Duodenal mucosa (tissue), 2 donors: Measurements from ENCODE around the gene CFAP43.
"Not testable (repeated sequence)": the region's sequence is repeated elsewhere in the genome, so short reads cannot be mapped to it uniquely, and the experiment has no call there.

ENCODE experiments used
- H3K27ac ChIP-seq: one replicate; pipeline ENCODE4 v1.7.0; 2013; ENCODE audit warnings: low read depth, low read length
- H3K27me3 ChIP-seq, 2 donors: one replicate each; pipeline ENCODE4 v1.7.0; 2013; ENCODE audit warnings: low read length in 2 of 2, control low read depth in 1 of 2; ENCODE audit not compliant: insufficient read depth in 2 of 2, control insufficient read depth in 1 of 2
- H3K36me3 ChIP-seq, 2 donors: one replicate each; pipeline ENCODE4 v1.7.0; 2013; ENCODE audit warnings: low read length in 2 of 2, control low read depth in 1 of 2; ENCODE audit not compliant: insufficient read depth in 2 of 2, control insufficient read depth in 1 of 2
- H3K4me1 ChIP-seq, 2 donors: one replicate each; pipeline ENCODE4 v1.7.0; 2013; ENCODE audit warnings: low read length in 2 of 2, control low read depth in 1 of 2; ENCODE audit not compliant: insufficient read depth in 2 of 2, control insufficient read depth in 1 of 2
- H3K4me3 ChIP-seq, 2 donors: one replicate each; pipeline ENCODE4 v1.7.0; 2013; ENCODE audit warnings: low read length in 2 of 2, low read depth in 1 of 2
- H3K9ac ChIP-seq, 2 donors: one replicate each; pipeline ENCODE4 v1.7.0; 2013; ENCODE audit warnings: low read length in 2 of 2, low read depth in 1 of 2
- H3K9me3 ChIP-seq, 2 donors: one replicate each; pipeline ENCODE4 v1.7.0; 2013; ENCODE audit warnings: low read length in 2 of 2, control low read depth in 1 of 2; ENCODE audit not compliant: control insufficient read depth in 1 of 2

The CFAP43 gene

GRCh38 chr10:104201636-104202035 lies 30.5 kb downstream of the CFAP43 start:
- H3K36me3 ChIP-seq = no peaks in the 10 kb centered on the region
- no peak overlapping the region for H3K4me3 ChIP-seq
- H3K4me1 ChIP-seq = no peaks in the 10 kb centered on the region
- H3K9ac ChIP-seq = no peak overlapping the region
- H3K27me3 ChIP-seq = no peaks in the 10 kb centered on the region
- H3K27ac ChIP-seq = no peak overlapping the region
- no peaks in the 10 kb centered on the region for H3K9me3 ChIP-seq

- H3K4me1 ChIP-seq = no peaks in the 10 kb centered on the region
These were observed 32.6 kb downstream of the CFAP43 start for GRCh38 chr10:104199567-104199966.

GRCh38 chr10:104197364-104197763 lies 34.8 kb downstream of the CFAP43 start:
- H3K27ac ChIP-seq = no peak overlapping the region
- H3K4me1 ChIP-seq = no peaks in the 10 kb centered on the region
- H3K36me3 ChIP-seq = no peaks in the 10 kb centered on the region
- no peaks in the 10 kb centered on the region for H3K27me3 ChIP-seq
- H3K4me3 ChIP-seq = no peak overlapping the region
- H3K9me3 ChIP-seq = no peaks in the 10 kb centered on the region
- H3K9ac ChIP-seq = no peak overlapping the region

More at GRCh38 chr10:104199567-104199966, 32.6 kb downstream of the CFAP43 start:
- no peaks in the 10 kb centered on the region for H3K9me3 ChIP-seq
- H3K27me3 ChIP-seq = no peaks in the 10 kb centered on the region
- no peak overlapping the region for H3K27ac ChIP-seq
- no peaks in the 10 kb centered on the region for H3K36me3 ChIP-seq
- no peak overlapping the region for H3K9ac ChIP-seq
- H3K4me3 ChIP-seq = no peak overlapping the region

- Histone ChIP-seq H3K9ac (no peak overlapping the region), H3K36me3 (no peaks in the 10 kb centered on the region), H3K27me3 (no peaks in the 10 kb centered on the region), H3K27ac (no peak overlapping the region), H3K4me1 (no peaks in the 10 kb centered on the region), H3K9me3 (no peaks in the 10 kb centered on the region), H3K4me3 (no peak overlapping the region)
These were observed 36.5 kb downstream of the CFAP43 start for GRCh38 chr10:104195706-104196105.

- H3K4me3 ChIP-seq = no peak overlapping the region
These were observed 38.4 kb downstream of the CFAP43 start for GRCh38 chr10:104193787-104194186.

GRCh38 chr10:104190695-104191094 lies 41.5 kb downstream of the CFAP43 start:
- no peak overlapping the region for H3K27ac ChIP-seq
- H3K9ac ChIP-seq = no peak overlapping the region
- H3K36me3 ChIP-seq = no peaks in the 10 kb centered on the region
- H3K9me3 ChIP-seq = no peaks in the 10 kb centered on the region
- H3K4me1 ChIP-seq = no peaks in the 10 kb centered on the region
- H3K4me3 ChIP-seq = no peak overlapping the region
- H3K27me3 ChIP-seq = no peaks in the 10 kb centered on the region

More at GRCh38 chr10:104193787-104194186, 38.4 kb downstream of the CFAP43 start:
- H3K9ac ChIP-seq = no peak overlapping the region
- no peaks in the 10 kb centered on the region for H3K4me1 ChIP-seq
- no peaks in the 10 kb centered on the region for H3K9me3 ChIP-seq
- no peaks in the 10 kb centered on the region for H3K27me3 ChIP-seq
- H3K27ac ChIP-seq = no peak overlapping the region
- no peaks in the 10 kb centered on the region for H3K36me3 ChIP-seq

- no peaks in the 10 kb centered on the region for H3K36me3 ChIP-seq
- no peaks in the 10 kb centered on the region for H3K9me3 ChIP-seq
- H3K27ac ChIP-seq = no peak overlapping the region
- H3K27me3 ChIP-seq = no peaks in the 10 kb centered on the region
- no peaks in the 10 kb centered on the region for H3K4me1 ChIP-seq
- no peak overlapping the region for H3K9ac ChIP-seq
- H3K4me3 ChIP-seq = no peak overlapping the region
These were observed 48.5 kb downstream of the CFAP43 start for GRCh38 chr10:104183682-104184081.

- H3K27me3 ChIP-seq, H3K36me3 ChIP-seq, H3K27ac ChIP-seq, H3K9ac ChIP-seq, H3K9me3 ChIP-seq, H3K4me3 ChIP-seq, H3K4me1 ChIP-seq: not testable (repeated sequence)
These were observed 58.0 kb downstream of the CFAP43 start for GRCh38 chr10:104174136-104174535.

GRCh38 chr10:104170610-104171254 lies 61.4 kb downstream of the CFAP43 start:
- Histone ChIP-seq H3K27me3 (peaks cover 0 to 2% of the 10 kb centered on the region in 2 donors), H3K4me3 (no peak overlapping the region), H3K9me3 (peaks cover 0 to 7% of the 10 kb centered on the region in 2 donors), H3K36me3 (no peaks in the 10 kb centered on the region), H3K27ac (no peak overlapping the region), H3K4me1 (no peaks in the 10 kb centered on the region), H3K9ac (no peak overlapping the region)

GRCh38 chr10:104155591-104155990 lies 76.6 kb downstream of the CFAP43 start:
- Histone ChIP-seq H3K36me3 (no peaks in the 10 kb centered on the region), H3K27me3 (peaks cover 0 to 3% of the 10 kb centered on the region in 2 donors), H3K4me1 (no peaks in the 10 kb centered on the region), H3K9ac (no peak overlapping the region), H3K27ac (no peak overlapping the region), H3K4me3 (no peak overlapping the region), H3K9me3 (peaks cover 0 to 5% of the 10 kb centered on the region in 2 donors)
